ENCODE measurements around the gene ME3.

The ME3 gene

GRCh38 chr11:86672007-86672621 lies at the start of gene ME3:
ME3 (minus strand) TSS chr11:86672616.
- TF ChIP-seq ZNF274 (IDR thresholded peaks at IDR 0.05; ENCODE audit: low read depth, low read length), result no peak
- peak within 1 kb of the TSS; percentile 50; the same call in 1 of the 2 replicates for H3K4me3 ChIP-seq (ENCODE audit: low read length)

GRCh38 chr11:86722006-86722405 lies 49.6 kb upstream of the ME3 start:
- no peak for TF ChIP-seq ZNF274 (IDR thresholded peaks at IDR 0.05; ENCODE audit: low read depth, low read length)

GRCh38 chr11:86720546-86720945 lies 48.1 kb upstream of the ME3 start:
- H3K4me3 ChIP-seq (ENCODE audit: low read length), result no peak overlapping the region
- TF ChIP-seq ZNF274 (IDR thresholded peaks at IDR 0.05; ENCODE audit: low read depth, low read length), result no peak

More at GRCh38 chr11:86722006-86722405, 49.6 kb upstream of the ME3 start:
- H3K4me3 ChIP-seq (ENCODE audit: low read length), result no peak overlapping the region

GRCh38 chr11:86719781-86720463 lies 47.5 kb upstream of the ME3 start:
- TF ChIP-seq ZNF274 (IDR thresholded peaks at IDR 0.05; ENCODE audit: low read depth, low read length), result no peak
- H3K4me3 ChIP-seq (ENCODE audit: low read length), result no peak overlapping the region

- no peak overlapping the region for H3K4me3 ChIP-seq (ENCODE audit: low read length)
- no peak for TF ChIP-seq ZNF274 (IDR thresholded peaks at IDR 0.05; ENCODE audit: low read depth, low read length)
Observed at GRCh38 chr11:86718999-86719398, 46.6 kb upstream of the ME3 start.

- H3K4me3 ChIP-seq (ENCODE audit: low read length), result no peak overlapping the region
- no peak for TF ChIP-seq ZNF274 (IDR thresholded peaks at IDR 0.05; ENCODE audit: low read depth, low read length)
Observed at GRCh38 chr11:86718521-86718920, 46.1 kb upstream of the ME3 start.

- no peak for TF ChIP-seq ZNF274 (IDR thresholded peaks at IDR 0.05; ENCODE audit: low read depth, low read length)
- H3K4me3 ChIP-seq (ENCODE audit: low read length), result no peak overlapping the region
Observed at GRCh38 chr11:86717817-86718501, 45.5 kb upstream of the ME3 start.

- no peak for TF ChIP-seq ZNF274 (IDR thresholded peaks at IDR 0.05; ENCODE audit: low read depth, low read length)
- no peak overlapping the region for H3K4me3 ChIP-seq (ENCODE audit: low read length)
Observed at GRCh38 chr11:86715611-86716010, 43.2 kb upstream of the ME3 start.

GRCh38 chr11:86713552-86713951 lies 41.1 kb upstream of the ME3 start:
- no peak overlapping the region for H3K4me3 ChIP-seq (ENCODE audit: low read length)
- no peak for TF ChIP-seq ZNF274 (IDR thresholded peaks at IDR 0.05; ENCODE audit: low read depth, low read length)

- H3K4me3 ChIP-seq (ENCODE audit: low read length), result no peak overlapping the region
- no peak for TF ChIP-seq ZNF274 (IDR thresholded peaks at IDR 0.05; ENCODE audit: low read depth, low read length)
Observed at GRCh38 chr11:86710936-86711335, 38.5 kb upstream of the ME3 start.

- no peak for TF ChIP-seq ZNF274 (IDR thresholded peaks at IDR 0.05; ENCODE audit: low read depth, low read length)
Observed at GRCh38 chr11:86708669-86709068, 36.3 kb upstream of the ME3 start.

GRCh38 chr11:86706338-86707131 lies 34.1 kb upstream of the ME3 start:
- no peak overlapping the region for H3K4me3 ChIP-seq (ENCODE audit: low read length)
- no peak for TF ChIP-seq ZNF274 (IDR thresholded peaks at IDR 0.05; ENCODE audit: low read depth, low read length)

More at GRCh38 chr11:86708669-86709068, 36.3 kb upstream of the ME3 start:
- H3K4me3 ChIP-seq (ENCODE audit: low read length), result no peak overlapping the region

GRCh38 chr11:86704710-86705109 lies 32.3 kb upstream of the ME3 start:
- H3K4me3 ChIP-seq (ENCODE audit: low read length), result no peak overlapping the region
- no peak for TF ChIP-seq ZNF274 (IDR thresholded peaks at IDR 0.05; ENCODE audit: low read depth, low read length)

- no peak for TF ChIP-seq ZNF274 (IDR thresholded peaks at IDR 0.05; ENCODE audit: low read depth, low read length)
- H3K4me3 ChIP-seq (ENCODE audit: low read length), result no peak overlapping the region
Observed at GRCh38 chr11:86703987-86704386, 31.6 kb upstream of the ME3 start.
